WERI-Rb-1 (cell line): ENCODE data around the gene ZNF407.

Experiments used
- DNase-seq: peaks from one replicate; pipeline ENCODE4 v3.0.0-alpha.2; 2020
- H3K27ac ChIP-seq: fragments of 250-450 bp; sonication (Bioruptor Pico); 2 replicates; pipeline ENCODE4 v1.5.1; 2020; ENCODE audit warnings: mild to moderate bottlenecking, moderate library complexity
- H3K27me3 ChIP-seq: fragments of 250-450 bp; sonication (Bioruptor Pico); 2 replicates; pipeline ENCODE4 v1.5.1; 2021; ENCODE audit warnings: mild to moderate bottlenecking, low read depth, moderate library complexity; ENCODE audit not compliant: insufficient read depth, severe bottlenecking
- H3K36me3 ChIP-seq: fragments of 250-450 bp; sonication (Bioruptor Pico); 2 replicates; pipeline ENCODE4 v1.5.1; 2020; ENCODE audit warnings: mild to moderate bottlenecking, moderate library complexity
- H3K4me3 ChIP-seq: 2 replicates; pipeline ENCODE4 v1.5.1; 2011; ENCODE audit warnings: low read depth, mild to moderate bottlenecking, control low read depth, low read length
- H3K9me3 ChIP-seq: fragments of 250-450 bp; sonication (Bioruptor Pico); 2 replicates; pipeline ENCODE4 v1.5.1; 2021; ENCODE audit warnings: mild to moderate bottlenecking, moderate library complexity; ENCODE audit not compliant: severe bottlenecking
- TF ChIP-seq, protein P1 (sequence below): IDR thresholded peaks from 2 replicates; pipeline ENCODE4 v1.5.1; 2011; ENCODE audit warnings: low read depth, mild to moderate bottlenecking, control low read depth, inconsistent platforms, low read length

ZNF407 gene

GRCh38 chr18:74788657-74789056, 191.0 kb downstream of the ZNF407 start:
- Histone ChIP-seq H3K27me3 (no peaks in the 10 kb centered on the region), H3K27ac (no peak overlapping the region), H3K36me3 (no peaks in the 10 kb centered on the region), H3K9me3 (no peaks in the 10 kb centered on the region), H3K4me3 (no peak overlapping the region)
- TF ChIP-seq, protein P1, sequence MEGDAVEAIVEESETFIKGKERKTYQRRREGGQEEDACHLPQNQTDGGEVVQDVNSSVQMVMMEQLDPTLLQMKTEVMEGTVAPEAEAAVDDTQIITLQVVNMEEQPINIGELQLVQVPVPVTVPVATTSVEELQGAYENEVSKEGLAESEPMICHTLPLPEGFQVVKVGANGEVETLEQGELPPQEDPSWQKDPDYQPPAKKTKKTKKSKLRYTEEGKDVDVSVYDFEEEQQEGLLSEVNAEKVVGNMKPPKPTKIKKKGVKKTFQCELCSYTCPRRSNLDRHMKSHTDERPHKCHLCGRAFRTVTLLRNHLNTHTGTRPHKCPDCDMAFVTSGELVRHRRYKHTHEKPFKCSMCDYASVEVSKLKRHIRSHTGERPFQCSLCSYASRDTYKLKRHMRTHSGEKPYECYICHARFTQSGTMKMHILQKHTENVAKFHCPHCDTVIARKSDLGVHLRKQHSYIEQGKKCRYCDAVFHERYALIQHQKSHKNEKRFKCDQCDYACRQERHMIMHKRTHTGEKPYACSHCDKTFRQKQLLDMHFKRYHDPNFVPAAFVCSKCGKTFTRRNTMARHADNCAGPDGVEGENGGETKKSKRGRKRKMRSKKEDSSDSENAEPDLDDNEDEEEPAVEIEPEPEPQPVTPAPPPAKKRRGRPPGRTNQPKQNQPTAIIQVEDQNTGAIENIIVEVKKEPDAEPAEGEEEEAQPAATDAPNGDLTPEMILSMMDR = no peak
- no peak for DNase-seq

DNA sequence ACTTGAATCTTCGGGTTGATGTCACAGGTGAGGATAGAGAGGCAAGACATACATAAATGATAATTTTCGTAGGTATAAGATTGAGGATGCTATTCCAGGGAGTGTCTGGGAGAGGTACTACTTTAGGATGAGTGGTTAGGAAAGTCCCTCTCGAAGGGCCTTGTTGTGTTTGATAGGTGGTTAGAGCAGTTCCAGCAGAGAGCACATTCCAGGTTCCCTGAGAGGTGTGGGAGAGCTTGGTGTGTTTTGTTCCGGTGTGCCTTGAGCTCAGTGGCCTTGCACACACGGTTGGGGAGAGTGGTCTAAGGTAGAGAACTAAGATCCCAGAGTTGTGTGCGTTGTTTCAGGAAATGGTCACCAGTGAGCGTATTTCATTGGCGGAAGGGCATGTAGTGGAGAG, 191.4 kb downstream of the ZNF407 start:
- Histone ChIP-seq H3K27me3 (no peaks in the 10 kb centered on the region), H3K4me3 (no peak overlapping the region), H3K36me3 (no peaks in the 10 kb centered on the region), H3K27ac (no peak overlapping the region), H3K9me3 (no peaks in the 10 kb centered on the region)
- TF ChIP-seq, protein P1 = no peak
- no peak for DNase-seq

DNA sequence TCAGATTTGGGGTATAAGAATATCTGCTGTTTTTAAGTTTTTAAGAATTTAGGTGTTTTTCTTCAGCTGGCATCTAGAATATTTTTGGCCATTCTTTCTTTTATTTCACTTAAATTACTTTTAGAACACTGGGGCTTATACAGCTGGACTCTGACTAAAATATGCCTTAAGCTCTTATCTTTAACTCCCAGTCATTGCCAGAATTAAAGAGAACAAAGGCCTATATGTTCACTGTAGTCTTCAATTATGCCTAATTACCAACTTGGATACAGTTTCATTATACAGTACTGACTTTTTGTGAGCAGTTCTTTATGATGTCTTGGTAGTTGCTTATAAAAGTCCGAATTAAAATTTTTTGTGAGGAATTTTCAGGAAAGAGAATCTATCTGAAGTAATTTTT, 192.8 kb downstream of the ZNF407 start:
- Histone ChIP-seq H3K27ac (no peak overlapping the region), H3K9me3 (no peaks in the 10 kb centered on the region), H3K36me3 (no peaks in the 10 kb centered on the region), H3K27me3 (no peaks in the 10 kb centered on the region), H3K4me3 (no peak overlapping the region)
- TF ChIP-seq, protein P1 = no peak
- DNase-seq = no peak

- Histone ChIP-seq H3K36me3 (no peaks in the 10 kb centered on the region), H3K9me3 (no peaks in the 10 kb centered on the region), H3K4me3 (no peak overlapping the region), H3K27me3 (no peaks in the 10 kb centered on the region), H3K27ac (no peak overlapping the region)
- TF ChIP-seq, protein P1 = no peak
- DNase-seq = no peak
Observed at GRCh38 chr18:74791501-74792194, 194.0 kb downstream of the ZNF407 start.

DNA sequence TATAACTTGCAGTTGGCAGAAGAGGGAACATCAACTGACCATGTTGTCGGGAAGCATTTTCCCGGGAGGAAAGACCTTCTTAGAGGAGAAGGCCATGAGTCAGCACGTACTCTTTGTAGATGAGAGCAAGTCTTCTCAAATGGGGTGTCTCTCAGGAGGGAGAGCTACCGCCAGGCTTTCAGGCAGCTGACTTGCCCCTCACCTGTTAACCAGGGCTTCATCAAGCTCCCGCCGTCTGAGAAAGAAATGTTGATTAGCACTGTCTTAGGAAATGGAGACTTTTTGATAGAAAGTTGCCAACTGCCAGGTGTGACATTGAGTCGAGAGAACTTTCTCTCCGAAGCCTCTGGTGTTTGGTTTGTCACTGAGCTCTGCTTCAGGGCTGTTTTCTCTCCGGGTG, 196.1 kb downstream of the ZNF407 start:
- no peaks in the 10 kb centered on the region for H3K27me3 ChIP-seq
- H3K27ac ChIP-seq = no peak overlapping the region
- no peaks in the 10 kb centered on the region for H3K9me3 ChIP-seq
- DNase-seq = no peak
- no peaks in the 10 kb centered on the region for H3K36me3 ChIP-seq
- TF ChIP-seq, protein P1 = no peak
- H3K4me3 ChIP-seq = no peak overlapping the region

GRCh38 chr18:74795751-74796150, 198.1 kb downstream of the ZNF407 start:
- Histone ChIP-seq H3K4me3 (no peak overlapping the region), H3K9me3 (no peaks in the 10 kb centered on the region), H3K27ac (no peak overlapping the region), H3K36me3 (no peaks in the 10 kb centered on the region), H3K27me3 (no peaks in the 10 kb centered on the region)
- DNase-seq = no peak
- TF ChIP-seq, protein P1 = no peak
